ENCODE measurements around the gene WDR49. TPM values are rescaled to one million over a fixed set of nuclear protein-coding genes. Genes with fewer than 3 reads are reported as not detected.

The WDR49 gene
- total RNA-seq, 1 experiment from 2014 or later, result 1.3 TPM

GRCh38 chr3:167480748-167481147 is 173.0 kb downstream of the WDR49 start:
- no peaks in the 10 kb centered on the region for H3K27me3 ChIP-seq (ENCODE audit: insufficient read depth, low read length)
- Mint-ChIP-seq H3K27me3 (ENCODE audit: low read depth) (no peaks in the 10 kb centered on the region), H3K27ac (no peak overlapping the region), H3K36me3 (ENCODE audit: insufficient read depth in 1 of 3, low read depth in 3 of 3) (no peaks in the 10 kb centered on the region), H3K4me3 (no peak overlapping the region), H3K9me3 (no peaks in the 10 kb centered on the region), H3K4me1 (no peaks in the 10 kb centered on the region)
- no peak overlapping the region for H3K4ac ChIP-seq (ENCODE audit: low read depth, low read length)
- H2BK20ac ChIP-seq (ENCODE audit: low read depth, low read length, poor library complexity, severe bottlenecking), result no peak overlapping the region
- WGBS (ENCODE audit: extremely low coverage, insufficient read length, low lambda C conversion rate), result no CpG with 5 or more reads among the region's 2 CpGs
- no peak overlapping the region for H4K91ac ChIP-seq (ENCODE audit: insufficient read length, low read depth, low read length)
- H2BK5ac ChIP-seq (ENCODE audit: insufficient read length, low read length), result no peak overlapping the region
- no peak for DNase-seq
- no peaks in the 10 kb centered on the region for H3K9me3 ChIP-seq (ENCODE audit: control insufficient read depth, low read depth, low read length)
- H2BK15ac ChIP-seq (ENCODE audit: low read depth, low read length), result no peak overlapping the region
- no peak overlapping the region for H3K56ac ChIP-seq (ENCODE audit: insufficient read length, low read depth, low read length)
- no peaks in the 10 kb centered on the region for H4K20me1 ChIP-seq (ENCODE audit: control insufficient read depth, insufficient read depth, insufficient read length)
- H4K8ac ChIP-seq (replicated peaks; ENCODE audit: insufficient read length, low read depth, low read length), result no peak overlapping the region
- H3K79me2 ChIP-seq (ENCODE audit: insufficient read depth, low read length), result no peaks in the 10 kb centered on the region
- H2AFZ ChIP-seq (ENCODE audit: low read length), result no peak overlapping the region
- no peak overlapping the region for H4K5ac ChIP-seq (ENCODE audit: insufficient read length, low read depth, low read length)
- no peak overlapping the region for H3K14ac ChIP-seq (ENCODE audit: insufficient read depth, low read length)
- H3K4me1 ChIP-seq (ENCODE audit: insufficient read depth, low read length), result no peaks in the 10 kb centered on the region
- no peak overlapping the region for H3K9ac ChIP-seq (ENCODE audit: extremely low read depth, insufficient read length, low read length)
- H2AK5ac ChIP-seq (ENCODE audit: insufficient read length, low read length), result no peak overlapping the region
- no peak overlapping the region for H2BK12ac ChIP-seq (ENCODE audit: insufficient read length, low read depth, low read length)
- no peak overlapping the region for H3T11ph ChIP-seq (ENCODE audit: low read length)
- H3K27ac ChIP-seq (ENCODE audit: insufficient read length, low read depth, low read length), result no peak overlapping the region
- TF ChIP-seq CTCF (conservative IDR thresholded peaks at IDR 0.05), result no peak
- H3K4me2 ChIP-seq (ENCODE audit: insufficient read depth, insufficient read length, low read length), result no peak overlapping the region
- H3K23ac ChIP-seq (ENCODE audit: insufficient read length, low read depth, low read length), result no peak overlapping the region
- no peak overlapping the region for H3K18ac ChIP-seq (ENCODE audit: insufficient read length, low read depth, low read length)
- no peaks in the 10 kb centered on the region for H3K79me1 ChIP-seq (ENCODE audit: insufficient read depth, low read depth, low read length, poor library complexity, severe bottlenecking)
- no peak overlapping the region for H2BK120ac ChIP-seq (ENCODE audit: low read depth, low read length, poor library complexity, severe bottlenecking)
- no peaks in the 10 kb centered on the region for H3K23me2 ChIP-seq (ENCODE audit: insufficient read length, low read depth, low read length, poor library complexity, severe bottlenecking)

Data from H9 (cell line).